Heart left ventricle (tissue), 13 donors: ENCODE measurements around the gene SMAD3.
"Not testable (repeated sequence)": the region's sequence is repeated elsewhere in the genome, so short reads cannot be mapped to it uniquely, and the experiment has no call there.

Experiments used
- POLR2A ChIP-seq, 2 donors: fragments of 450-650 bp; IDR thresholded peaks; one replicate each; pipeline ENCODE4 v1.6.1; 2017; ENCODE audit warnings: antibody characterized with exemption in 2 of 2, mild to moderate bottlenecking in 2 of 2, moderate library complexity in 2 of 2
- TF ChIP-seq, protein P1 (sequence below), 12 donors: fragments of 200-600 bp; sonication (generic) in 4 of 12; IDR thresholded peaks; one replicate each; pipeline versions ENCODE4 v1.5.0 to v1.8.0; 2018 to 2022; ENCODE audit warnings: antibody characterized with exemption in 12 of 12, mild to moderate bottlenecking in 5 of 12
- donor health status: ischemic (EF 13 %, LVEDD 7.1; RV severe dilation, severe dysfunction).
- donor health status: DM: no; HTN: yes; CAD: no.
- donor health status: DM: no; HTN: no; CAD: no.
- donor health status: ischemic (EF 25% LVEDD 6.9; RV normal size, moderate dysfunction).
- donor health status: ischemic (EF 25% LVEDD 5.7; RV mildly dilated, moderate dysfunction).
- donor health status: ischemic (EF 35%, LVEDD 5.7; RV mildly dilated, moderate dysfunction).
- donor health status: nonischemic (EF 11% LVEDD 7.7; RV severe dilation, severe dysfunction).
- donor health status: DM: yes; HTN: yes; CAD: no.
- donor health status: PGD.
- donor health status: ischemic (EF 29% LVEDD 5.4; RV normal size, mild dysfunction).
- donor health status: nonischemic (EF 23%, LVEDD 6.1; RV moderate dilation, normal function).

DNA sequence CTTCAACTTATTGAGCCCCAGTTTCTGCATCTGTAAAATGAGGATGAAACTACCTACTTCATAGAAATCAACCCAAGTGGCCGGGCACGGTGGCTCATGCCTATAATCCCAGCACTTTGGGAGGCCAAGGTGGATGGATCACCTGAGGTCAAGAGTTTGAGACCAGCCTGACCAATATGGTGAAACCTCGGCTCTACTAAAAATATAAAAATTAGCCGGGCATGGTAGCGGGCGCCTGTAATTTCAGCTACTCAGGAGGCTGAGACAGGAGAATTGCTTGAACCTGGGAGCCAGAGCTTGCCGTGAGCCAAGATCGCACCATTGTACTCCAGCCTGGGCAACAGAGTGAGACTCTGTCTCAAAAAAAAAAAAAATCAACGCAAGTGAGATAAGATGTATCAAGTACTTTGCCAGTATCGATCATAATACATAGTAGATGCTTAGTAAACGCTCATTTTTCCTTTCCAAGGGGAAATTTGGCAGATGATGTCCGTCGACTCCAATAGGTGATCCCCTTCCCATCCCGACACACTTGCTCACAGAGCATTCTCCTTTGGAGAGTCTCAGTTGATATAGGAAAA, 10.2 kb downstream of the SMAD3 start:
- TF ChIP-seq, protein P1, sequence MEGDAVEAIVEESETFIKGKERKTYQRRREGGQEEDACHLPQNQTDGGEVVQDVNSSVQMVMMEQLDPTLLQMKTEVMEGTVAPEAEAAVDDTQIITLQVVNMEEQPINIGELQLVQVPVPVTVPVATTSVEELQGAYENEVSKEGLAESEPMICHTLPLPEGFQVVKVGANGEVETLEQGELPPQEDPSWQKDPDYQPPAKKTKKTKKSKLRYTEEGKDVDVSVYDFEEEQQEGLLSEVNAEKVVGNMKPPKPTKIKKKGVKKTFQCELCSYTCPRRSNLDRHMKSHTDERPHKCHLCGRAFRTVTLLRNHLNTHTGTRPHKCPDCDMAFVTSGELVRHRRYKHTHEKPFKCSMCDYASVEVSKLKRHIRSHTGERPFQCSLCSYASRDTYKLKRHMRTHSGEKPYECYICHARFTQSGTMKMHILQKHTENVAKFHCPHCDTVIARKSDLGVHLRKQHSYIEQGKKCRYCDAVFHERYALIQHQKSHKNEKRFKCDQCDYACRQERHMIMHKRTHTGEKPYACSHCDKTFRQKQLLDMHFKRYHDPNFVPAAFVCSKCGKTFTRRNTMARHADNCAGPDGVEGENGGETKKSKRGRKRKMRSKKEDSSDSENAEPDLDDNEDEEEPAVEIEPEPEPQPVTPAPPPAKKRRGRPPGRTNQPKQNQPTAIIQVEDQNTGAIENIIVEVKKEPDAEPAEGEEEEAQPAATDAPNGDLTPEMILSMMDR (IDR thresholded peaks at IDR 0.05): not testable (repeated sequence)
- TF ChIP-seq POLR2A (IDR thresholded peaks at IDR 0.05): not testable (repeated sequence)
